Right forelimb (tissue), 1 donor: Measurements from ENCODE around the gene FOXM1.

Experiments used
- DNase-seq: peaks from one replicate; pipeline ENCODE4 v3.0.0-alpha.2; 2018

The FOXM1 gene, protein sequence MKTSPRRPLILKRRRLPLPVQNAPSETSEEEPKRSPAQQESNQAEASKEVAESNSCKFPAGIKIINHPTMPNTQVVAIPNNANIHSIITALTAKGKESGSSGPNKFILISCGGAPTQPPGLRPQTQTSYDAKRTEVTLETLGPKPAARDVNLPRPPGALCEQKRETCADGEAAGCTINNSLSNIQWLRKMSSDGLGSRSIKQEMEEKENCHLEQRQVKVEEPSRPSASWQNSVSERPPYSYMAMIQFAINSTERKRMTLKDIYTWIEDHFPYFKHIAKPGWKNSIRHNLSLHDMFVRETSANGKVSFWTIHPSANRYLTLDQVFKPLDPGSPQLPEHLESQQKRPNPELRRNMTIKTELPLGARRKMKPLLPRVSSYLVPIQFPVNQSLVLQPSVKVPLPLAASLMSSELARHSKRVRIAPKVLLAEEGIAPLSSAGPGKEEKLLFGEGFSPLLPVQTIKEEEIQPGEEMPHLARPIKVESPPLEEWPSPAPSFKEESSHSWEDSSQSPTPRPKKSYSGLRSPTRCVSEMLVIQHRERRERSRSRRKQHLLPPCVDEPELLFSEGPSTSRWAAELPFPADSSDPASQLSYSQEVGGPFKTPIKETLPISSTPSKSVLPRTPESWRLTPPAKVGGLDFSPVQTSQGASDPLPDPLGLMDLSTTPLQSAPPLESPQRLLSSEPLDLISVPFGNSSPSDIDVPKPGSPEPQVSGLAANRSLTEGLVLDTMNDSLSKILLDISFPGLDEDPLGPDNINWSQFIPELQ

DNA sequence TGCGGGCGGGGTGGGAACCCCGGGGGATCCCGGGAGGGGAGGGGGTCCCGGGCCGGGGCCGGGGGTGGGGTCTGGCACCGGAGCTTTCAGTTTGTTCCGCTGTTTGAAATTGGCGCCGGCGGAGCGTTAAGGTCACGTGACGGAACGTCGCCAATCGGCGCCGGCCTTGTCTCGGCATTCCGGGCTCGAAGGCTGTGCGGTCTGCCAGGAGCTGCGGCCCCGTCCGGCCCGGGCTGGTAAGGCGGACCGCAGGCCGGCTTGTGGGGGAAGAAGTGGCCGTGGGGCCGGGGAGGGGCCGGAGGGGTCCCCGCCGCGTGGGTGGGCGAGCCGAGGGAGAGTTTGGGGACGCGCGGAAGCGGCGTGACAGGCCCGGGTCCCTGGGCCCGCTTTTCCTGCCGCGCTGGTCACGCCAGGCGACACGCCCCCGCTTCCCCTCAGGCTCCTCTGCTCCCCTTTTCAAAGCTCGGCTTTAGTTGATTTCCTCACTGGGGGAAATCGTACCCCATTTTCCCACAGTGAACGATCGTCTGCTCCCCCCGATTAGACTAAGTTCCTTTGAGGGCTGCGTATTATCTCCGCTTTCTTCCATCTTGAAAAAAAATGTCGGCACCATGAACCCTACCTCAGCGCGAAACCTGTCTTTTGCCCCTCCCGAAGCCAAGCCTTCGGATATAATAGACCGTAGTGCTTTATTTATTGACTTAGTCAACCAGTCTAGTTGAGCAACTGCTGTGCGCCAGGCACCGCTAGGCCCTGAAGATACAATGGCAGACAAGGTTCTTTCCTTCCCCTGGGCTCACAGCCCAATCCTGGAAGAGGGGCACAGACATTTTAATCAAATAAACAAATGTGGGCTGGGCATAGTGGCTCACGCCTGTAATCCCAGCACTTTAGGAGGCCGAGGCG lies at the start of gene FOXM1, which contains the start of gene RHNO1:
Gene FOXM1, minus strand, starts transcription at position 128 of the 906 bp plus-strand sequence. CDS start 2,696 bp downstream, outside the sequence.
Gene RHNO1, plus strand, starts transcription at position 177 of the 906 bp plus-strand sequence. CDS start 8,144 bp downstream, outside the sequence.
- peak; percentile 94 for DNase-seq

DNA sequence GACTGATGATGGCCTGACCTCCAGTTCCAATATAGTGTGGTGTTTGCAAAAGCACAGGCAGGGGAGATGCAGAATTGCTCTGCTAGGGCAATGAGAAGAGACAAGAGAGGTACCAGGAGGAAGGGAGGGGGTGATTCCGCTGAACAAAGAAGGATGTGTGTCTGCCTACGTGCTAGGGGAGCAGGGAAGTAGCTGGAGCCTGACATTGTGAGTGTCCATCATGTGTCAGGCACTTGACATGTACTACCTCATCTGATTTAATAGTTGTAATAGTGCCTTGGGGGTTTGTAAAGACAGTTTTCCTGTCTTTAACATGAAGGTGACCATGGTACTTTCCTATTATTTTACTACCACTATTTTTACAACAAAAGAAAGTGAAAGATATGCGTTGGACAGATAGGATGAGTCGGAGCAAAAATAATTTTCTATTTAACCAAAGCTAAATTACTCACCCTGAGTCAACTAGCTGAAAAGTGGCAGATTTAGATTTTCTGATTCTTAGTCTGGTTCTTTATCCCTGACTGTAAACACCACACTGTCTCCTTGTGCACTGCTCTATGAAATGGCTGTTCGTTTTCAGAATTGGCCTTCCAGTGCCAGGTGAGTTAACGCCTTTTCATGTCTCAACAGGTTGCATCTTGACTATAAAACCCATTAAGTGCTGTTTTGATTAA lies 48.5 kb upstream of the FOXM1 start:
- DNase-seq = no peak

DNA sequence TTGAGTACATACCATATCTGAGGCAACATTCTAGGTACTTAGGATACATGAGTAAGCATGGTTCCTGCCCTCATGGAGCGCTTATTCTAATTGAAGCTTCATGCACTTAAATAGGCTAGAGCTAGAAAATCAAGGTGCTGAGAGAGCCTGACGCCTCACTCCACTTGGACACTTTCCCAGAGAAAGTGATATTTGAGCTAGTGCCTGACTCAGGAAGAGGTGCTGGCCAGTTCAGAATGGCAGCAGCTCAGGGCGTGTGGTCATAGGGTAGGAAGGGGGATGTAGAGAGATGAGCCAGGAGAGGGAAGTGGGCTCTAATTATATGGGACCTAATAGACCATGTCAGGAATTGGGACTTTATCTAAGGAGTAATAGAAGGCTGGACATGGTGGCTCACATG lies 47.0 kb upstream of the FOXM1 start:
- DNase-seq = no peak

DNA sequence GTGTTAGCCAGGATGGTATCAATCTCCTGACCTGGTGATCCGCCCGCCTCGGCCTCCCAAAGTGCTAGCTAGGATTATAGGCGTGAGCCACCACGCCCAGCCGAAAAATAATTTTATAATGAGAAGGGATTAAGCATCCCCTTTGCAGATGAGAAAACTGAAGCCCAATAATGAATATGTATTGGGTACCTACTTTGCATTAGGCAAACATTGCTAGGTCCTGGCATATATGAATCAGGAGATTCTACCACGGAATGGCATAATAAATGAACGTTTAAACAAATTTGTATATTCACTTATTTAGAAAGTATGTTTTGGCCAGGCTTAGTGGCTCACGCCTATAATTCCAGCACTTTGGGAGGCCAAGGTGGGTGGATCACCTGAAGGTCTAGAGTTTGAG lies 46.1 kb upstream of the FOXM1 start:
- DNase-seq = no peak

DNA sequence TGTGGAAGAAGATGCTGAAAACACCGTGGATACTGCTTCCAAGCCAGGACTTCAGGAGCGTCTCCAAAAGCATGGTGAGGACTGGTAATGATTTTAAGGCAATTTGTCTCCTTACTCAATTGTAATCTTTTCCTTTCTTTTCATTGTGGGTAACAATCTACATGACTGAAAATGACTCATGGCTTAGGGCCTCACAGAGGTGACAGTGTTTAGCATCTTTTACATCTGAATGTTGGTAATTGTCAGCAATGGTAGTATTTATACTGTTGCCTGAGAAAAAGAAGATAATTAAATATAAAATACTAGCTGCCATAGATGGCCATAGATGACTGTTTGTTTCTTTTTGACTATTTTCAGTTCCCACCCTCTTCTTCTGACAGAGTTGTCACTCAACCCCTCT lies 45.4 kb upstream of the FOXM1 start:
- DNase-seq = no peak

DNA sequence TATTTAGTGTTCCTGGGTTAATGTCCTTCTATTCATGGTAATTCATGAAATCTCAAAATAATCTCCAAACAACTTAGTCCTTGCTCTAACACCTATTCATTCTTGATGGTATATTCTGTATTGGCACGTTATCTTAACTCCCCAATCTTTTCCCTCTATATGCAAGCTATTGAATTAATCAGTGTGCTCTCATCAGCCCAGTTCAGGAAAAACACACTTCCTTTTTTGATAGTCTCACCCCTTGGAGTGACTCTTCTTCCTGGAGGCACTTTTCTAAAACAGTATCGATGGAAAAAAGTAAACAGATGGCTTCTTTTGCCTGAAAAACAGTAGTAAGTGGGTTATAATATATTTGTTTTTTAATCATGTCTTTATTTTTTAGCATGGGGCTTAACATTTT lies 42.3 kb upstream of the FOXM1 start:
- DNase-seq = no peak

DNA sequence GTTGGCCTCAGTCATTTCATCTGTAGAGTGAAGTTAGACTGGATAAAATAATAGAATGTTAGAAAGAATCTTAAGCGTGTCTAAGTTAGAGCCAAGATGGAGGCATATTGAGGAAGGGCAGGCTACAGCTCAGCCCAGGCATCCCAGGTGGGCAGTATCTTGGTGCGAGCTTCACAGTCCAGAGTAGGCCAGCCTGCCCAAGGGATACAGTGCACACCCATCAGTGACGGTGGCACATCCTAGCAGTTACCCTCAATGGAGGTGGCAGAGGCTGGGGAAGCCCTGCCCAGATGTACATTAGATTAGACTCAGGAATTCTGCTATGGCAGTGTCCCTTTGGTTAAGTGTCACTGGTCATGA lies 35.2 kb upstream of the FOXM1 start:
- no peak for DNase-seq

DNA sequence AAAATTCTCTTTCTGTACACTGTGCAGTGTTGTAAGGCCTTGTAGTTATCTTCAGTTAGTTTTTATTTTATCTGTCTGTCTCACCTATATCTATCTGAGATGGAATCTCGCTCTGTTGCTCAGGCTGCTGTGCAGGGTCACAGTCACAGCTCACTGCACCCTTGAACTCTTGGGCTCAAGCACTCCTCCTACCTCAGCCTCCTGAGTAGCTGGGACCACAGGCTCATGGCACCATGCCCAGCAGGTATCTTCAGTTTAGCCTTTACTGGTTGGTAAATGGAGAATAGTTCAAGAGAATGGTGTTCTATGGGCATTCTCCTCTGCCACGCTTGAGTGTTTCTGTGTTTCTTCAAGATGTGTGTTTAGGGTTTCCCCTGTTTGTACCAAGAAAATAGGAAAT lies 27.3 kb upstream of the FOXM1 start:
- no peak for DNase-seq

DNA sequence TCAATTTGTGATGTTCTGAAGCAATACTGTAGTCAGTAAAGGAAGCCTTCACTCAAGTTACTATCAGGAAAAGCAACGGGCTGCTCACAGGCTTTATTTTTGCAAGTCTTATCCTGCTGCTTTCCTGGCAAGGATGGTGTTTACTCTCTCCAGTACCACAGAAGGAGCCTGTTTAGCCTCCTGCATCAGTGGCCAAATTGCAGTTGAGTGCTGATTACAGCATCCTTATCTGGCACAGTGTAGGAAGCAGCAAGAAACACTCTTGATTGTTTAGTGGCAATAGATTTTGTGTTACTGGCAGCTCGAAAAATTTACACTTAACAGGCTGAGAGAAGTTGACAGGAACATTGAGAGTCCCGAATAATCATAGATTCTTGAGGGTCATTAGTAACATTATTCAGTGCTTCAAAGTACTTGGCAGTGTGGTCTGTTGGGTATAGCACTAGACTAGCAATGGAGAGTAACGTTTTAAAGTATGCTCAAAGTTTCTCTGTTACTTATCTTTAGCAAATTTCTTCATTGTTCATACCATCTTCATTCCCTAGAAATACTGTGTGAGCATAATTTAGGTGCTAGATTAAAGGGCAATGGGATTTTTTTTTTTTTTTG lies 25.4 kb upstream of the FOXM1 start:
- no peak for DNase-seq

DNA sequence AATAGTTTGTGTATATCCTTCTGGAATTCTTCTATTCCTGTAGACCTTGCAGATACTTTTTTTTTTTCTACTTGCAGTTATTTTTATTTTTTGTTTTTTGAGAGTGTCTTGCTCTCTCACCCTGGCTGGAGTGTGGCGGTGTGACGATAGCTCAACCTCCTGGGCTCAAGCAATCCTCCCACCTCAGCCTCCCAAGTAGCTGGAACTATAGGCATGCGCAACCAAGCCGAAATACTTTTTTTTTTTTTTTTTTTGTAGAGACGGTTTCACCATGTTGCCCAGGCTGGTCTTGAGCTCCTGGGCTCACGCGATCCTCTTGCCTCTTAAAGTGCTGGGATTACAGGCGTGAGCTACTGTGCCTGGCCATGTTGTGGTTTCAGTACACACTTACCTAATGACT lies 23.7 kb upstream of the FOXM1 start:
- DNase-seq = no peak

DNA sequence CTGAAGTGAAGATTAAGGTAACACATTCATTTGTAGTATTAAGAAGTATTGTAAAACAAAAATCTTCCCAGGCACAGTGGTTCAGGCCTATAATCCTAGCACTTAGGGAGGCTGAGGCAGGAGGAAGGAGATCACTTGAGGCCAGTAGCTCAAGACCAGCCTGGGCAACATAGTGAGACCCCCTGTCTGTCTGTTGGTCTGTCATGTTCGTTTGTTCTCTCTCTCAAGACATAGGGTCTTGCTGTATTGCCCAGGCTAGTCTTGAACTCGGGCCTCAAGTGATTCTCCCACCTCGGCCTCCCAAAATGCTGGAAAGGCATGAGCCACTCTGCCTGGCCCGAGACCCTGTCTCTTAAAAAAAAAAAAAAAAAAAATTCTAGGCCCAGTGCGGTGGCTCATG lies 20.4 kb upstream of the FOXM1 start:
- DNase-seq = no peak

DNA sequence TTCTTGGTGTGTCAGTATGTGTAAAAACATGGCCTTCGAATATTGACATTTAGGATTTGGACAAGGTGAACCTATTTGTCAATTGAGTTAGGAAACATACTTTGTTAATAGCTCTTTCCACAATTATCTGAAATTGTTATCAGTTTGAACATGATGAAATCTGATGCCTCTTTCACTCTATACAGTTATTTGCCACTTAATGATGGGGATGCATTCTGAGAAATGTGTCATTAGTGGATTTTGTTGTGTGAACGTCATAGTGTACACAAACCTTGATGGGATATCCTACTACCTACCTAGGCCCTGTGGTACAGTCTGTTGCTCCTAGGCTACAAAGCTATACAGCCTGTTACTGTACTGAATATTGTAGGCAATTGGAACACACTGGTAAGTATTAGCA lies 18.5 kb upstream of the FOXM1 start:
- no peak for DNase-seq

DNA sequence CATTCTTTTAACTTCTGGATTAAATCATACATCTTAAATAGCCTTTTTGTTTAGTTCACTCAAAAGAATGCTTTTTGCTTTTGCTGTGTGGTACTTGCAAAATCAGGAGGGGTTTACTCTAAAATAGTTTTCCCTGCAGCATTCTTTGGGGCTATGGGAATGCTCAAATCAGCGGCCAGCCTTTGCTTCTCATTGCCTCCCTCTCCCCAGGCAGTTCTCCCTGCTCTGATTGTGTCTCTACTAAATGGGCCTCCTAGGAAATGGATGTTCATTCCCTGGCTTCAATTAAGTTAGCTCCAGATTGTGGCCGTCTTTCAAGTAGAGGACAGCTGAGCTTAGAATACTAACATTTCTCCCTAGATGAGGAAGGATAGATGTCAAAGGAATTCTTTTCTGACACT lies 18.1 kb upstream of the FOXM1 start:
- no peak for DNase-seq

DNA sequence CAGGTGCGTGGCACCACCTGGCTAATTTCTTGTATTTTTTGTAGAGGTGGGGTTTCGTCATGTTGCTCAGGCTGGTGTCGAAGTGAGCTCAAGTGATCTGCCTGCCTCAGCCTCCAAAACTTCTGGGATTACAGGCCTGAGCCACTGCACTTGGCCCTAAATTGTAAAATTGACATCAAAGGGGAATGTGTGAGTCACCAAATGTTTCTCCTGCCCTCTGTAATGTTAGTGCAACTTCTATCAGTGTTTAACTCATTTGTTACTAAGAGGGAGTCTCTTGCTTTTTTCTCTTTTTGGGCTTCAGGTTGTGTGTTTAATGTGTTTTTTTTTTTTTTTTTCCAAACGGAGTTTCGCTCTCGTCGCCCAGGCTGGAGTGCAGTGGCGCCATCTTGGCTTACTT lies 16.0 kb upstream of the FOXM1 start:
- no peak for DNase-seq

DNA sequence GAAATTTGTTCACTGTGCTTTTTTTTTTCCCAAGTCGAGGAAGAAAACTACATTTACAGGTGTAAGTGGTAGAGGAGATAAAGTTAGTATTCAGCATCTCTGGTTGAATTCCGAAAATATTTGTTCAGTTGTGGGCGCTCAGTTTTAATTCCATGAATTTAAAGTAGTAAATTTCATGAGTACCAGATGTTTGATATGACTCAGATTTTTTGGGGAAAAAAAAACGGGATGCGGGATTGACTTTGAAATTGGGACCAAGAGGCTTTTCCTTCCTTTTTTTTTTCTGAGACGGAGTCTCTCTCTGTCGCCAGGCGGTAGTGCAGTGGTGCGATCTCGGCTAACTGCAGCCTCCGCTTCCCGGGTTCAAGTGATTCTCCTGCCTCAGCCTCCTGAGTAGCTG lies 15.3 kb upstream of the FOXM1 start:
- no peak for DNase-seq

DNA sequence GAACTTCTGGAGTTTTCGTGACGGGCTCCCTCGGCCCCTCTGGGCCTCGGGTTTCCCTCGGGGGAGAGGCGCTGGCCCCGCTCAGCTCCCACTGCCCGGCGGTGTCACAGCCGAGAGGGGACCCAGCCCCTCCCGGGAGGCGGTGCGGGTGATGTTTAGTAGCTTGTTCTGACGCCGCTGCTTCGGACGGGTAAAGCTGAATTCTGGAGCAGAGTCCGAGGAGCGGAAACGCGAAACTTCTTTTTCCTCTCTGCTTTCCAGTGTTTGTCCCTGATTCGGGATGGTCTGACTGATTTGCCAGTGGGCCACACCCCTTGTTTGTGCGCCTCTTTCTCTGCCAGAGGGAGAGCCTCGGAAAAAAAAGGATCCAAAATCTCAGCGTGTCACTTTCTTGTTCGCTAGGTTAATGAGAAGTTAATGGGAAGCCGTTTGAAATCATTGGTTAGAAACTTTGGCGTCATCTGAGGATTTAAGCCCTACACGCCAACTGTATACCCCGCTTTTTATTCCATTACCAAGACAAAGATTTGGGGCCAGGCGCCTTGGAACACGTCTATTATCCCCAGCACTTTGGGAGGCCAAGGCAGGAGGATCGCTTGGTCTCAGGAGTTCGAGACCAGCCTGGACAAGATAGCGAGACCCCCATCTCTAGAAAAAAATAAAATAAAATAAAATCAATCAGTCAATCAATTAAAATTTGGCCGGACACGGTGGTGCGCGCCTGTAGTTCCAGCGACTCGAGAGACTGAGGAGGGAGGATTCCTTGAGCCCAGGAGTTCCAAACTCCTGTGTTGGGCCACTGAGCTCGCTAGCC lies 14.5 kb upstream of the FOXM1 start:
- DNase-seq = peak; percentile 81

DNA sequence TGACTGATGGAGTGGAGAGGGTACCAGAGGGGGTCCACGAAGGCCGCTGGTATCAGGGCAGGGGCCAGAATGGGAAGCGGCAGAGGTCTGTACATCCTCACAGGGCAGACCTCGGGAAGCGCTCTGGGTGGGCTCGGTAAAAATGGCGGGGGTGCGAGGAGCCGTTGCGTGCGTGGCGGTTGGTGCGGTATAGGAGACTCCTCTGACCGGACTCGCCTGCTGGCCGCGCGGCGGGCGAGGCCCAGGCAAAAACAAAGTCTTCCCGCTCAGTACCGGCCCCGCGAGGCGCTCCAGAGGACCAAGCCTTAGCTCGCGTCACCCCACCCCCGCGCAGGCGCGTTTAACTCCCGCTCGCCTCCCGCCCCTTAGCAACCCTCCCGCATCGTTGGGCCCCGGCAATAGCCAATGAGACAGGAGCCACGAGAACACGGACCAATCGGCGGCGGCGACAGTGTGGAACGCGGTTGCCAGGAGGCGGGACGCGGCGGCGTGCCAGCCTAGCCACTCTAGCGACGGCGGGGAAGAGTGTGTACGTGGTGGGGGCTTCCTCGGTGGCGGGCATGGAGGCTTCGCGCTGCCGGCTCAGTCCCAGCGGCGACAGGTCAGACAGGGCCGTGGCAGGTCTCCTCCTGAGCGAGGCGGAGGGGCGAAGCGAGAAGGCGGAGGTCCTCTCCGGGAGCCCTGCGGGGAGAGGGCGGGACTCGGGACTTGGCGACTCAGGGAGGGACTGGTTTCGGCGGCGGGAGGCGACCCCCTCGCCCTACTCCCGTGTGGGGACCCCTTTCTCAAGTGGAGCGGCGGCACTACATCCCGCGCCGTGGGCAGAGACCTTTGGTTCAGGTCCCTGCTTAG lies 13.6 kb upstream of the FOXM1 start, which contains the start of gene TULP3:
Gene TULP3, plus strand, starts transcription at position 504 of the 852 bp plus-strand sequence. Its CDS starts 57 bp downstream, at position 561.
- peak; percentile 100 for DNase-seq

DNA sequence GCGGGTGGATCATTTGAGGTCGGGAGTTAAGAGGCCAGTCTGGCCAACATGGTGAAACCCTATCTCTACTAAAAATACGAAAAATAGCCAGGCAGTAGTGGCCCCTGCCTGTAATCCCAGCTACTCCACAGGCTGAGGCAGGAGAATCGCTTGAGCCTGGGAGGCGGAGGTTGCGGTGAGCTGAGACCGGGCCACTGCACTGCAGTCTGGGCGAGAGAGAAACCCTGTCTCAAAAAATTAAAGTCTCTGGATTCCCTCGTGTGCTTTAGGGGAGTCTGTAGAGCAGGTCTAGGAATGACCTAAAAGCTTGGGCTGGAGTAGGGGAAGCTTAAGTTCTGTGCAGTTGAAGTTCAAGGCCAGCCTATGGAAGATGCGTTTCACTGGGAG lies 13.0 kb upstream of the FOXM1 start:
- DNase-seq = no peak

DNA sequence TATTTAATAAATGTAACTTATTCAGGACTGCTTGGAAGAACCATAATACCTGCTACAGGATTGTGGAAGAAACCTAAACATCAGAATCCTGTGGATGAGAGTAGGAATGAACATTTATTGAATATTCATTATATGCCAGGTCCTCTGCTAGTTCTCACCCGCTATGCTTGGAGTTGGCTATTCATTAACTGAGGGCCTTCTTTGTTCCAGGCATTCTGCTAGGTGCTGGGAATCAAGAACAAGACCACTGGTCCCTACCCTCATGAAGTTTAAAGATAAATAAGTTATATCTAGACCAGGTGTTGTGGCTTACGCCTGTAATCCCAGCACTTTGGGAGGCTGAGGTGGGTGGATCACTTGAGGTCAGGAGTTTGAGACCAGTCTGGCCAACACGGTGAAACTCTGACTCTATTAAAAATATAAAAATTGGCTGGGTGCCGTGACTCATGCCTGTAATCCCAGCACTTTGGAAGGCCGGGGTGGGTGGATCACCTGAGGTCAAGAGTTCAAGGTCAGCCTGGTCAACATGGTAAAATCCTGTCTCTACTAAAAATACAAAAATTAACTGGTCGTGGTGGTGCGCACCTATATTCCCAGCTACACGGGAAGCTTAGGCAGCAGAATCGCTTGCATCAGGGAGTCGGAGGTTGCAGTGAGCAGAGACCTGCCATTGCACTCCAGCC lies 9.9 kb upstream of the FOXM1 start:
- DNase-seq = no peak

DNA sequence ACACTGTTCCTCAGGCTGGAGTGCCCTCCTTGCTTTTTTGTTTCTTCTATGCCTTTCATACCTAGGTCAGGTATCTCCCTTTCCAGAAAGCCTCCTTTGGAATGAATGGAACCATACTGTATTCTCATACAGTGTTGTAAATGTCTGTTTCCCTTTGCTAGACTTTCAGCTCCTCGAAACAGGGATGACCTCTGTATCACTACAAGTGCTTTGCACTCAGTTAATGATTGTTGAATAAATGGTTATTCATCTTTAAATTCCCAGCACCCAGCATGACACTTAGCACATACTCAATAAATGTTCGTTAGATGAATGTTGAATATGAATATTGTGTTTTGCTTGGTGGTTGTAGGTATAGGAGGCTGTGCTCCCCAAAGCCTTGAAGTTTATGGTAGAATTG lies 7.8 kb upstream of the FOXM1 start:
- no peak for DNase-seq
